ENCODE results near the gene NFKB2.
A peak's percentile ranks its signal among the peaks of the same experiment; 100 is the strongest.

DNA sequence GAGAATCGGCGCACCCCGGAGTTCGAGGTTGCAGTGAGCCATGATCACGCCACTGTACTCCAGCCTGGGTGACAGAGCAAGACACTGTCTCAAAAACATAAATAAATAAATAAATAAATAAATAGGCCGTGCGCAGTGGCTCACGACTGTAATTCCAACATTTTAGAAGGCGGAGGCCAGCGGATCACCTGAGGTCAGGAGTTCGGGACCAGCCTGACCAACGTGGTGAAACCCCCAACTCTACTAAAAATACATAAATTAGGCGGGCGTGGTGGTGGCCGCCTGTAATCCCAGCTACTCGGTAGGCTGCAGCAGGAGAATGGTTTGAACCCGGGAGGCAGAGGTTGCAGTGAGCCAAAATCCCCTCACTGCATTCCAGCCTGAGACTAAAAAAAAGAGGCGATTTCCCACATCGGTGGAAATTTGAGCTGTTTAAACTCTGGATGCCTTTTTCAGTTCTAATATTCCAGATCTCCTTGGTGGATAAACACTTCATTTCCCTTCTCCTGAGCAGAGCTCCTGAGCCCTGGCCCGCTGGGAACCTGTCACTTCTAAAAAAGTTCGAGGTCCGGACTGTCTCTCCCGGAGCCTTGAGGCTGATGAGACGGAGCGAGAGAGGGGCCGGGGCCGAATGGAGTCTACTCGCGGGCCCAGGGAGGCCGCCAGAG, 2.0 kb upstream of the NFKB2 start:
- TF ChIP-seq, protein P1, sequence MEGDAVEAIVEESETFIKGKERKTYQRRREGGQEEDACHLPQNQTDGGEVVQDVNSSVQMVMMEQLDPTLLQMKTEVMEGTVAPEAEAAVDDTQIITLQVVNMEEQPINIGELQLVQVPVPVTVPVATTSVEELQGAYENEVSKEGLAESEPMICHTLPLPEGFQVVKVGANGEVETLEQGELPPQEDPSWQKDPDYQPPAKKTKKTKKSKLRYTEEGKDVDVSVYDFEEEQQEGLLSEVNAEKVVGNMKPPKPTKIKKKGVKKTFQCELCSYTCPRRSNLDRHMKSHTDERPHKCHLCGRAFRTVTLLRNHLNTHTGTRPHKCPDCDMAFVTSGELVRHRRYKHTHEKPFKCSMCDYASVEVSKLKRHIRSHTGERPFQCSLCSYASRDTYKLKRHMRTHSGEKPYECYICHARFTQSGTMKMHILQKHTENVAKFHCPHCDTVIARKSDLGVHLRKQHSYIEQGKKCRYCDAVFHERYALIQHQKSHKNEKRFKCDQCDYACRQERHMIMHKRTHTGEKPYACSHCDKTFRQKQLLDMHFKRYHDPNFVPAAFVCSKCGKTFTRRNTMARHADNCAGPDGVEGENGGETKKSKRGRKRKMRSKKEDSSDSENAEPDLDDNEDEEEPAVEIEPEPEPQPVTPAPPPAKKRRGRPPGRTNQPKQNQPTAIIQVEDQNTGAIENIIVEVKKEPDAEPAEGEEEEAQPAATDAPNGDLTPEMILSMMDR (IDR thresholded peaks at IDR 0.05), result peak; percentile 93
- TF ChIP-seq EZH2 (IDR thresholded peaks at IDR 0.05; ENCODE audit: borderline replicate concordance, insufficient read depth, low read depth, low read length, poor library complexity, severe bottlenecking), result no peak
